CD14-positive monocyte (primary cell): ENCODE data around the gene LYRM2. TPM values are rescaled to one million over a fixed set of nuclear protein-coding genes. Genes with fewer than 3 reads are reported as not detected.
A peak's percentile ranks its signal among the peaks of the same experiment; 100 is the strongest.

Experiments used
- DNase-seq, 3 donors: peaks; one replicate each; pipeline ENCODE4 v3.0.0-alpha.2; 2011 to 2022
- H2AFZ ChIP-seq: 2 replicates; pipeline ENCODE4 v1.6.0; 2012; ENCODE audit warnings: mild to moderate bottlenecking, low read depth, low read length, inconsistent platforms; ENCODE audit not compliant: insufficient read depth, poor library complexity, severe bottlenecking
- H3K27ac ChIP-seq, 2 donors: 1 replicate in 1 of 2; 2 replicates in 1 of 2; pipeline ENCODE4 v1.5.1; 2012 to 2013; ENCODE audit warnings: low read length in 2 of 2, control low read depth in 1 of 2, inconsistent platforms in 1 of 2, low read depth in 1 of 2, mild to moderate bottlenecking in 1 of 2
- H3K27me3 ChIP-seq, 2 donors: one replicate each; pipeline versions ENCODE4 v1.6.0 to v1.6.1; 2011 to 2013; ENCODE audit warnings: low read length in 2 of 2; ENCODE audit not compliant: control insufficient read depth in 2 of 2, insufficient read depth in 2 of 2
- H3K36me3 ChIP-seq, 2 donors: replicated peaks in 1 of 2; 1 replicate in 1 of 2; 2 replicates in 1 of 2; pipeline versions ENCODE4 v1.5.1 to v1.6.1; 2012 to 2013; ENCODE audit warnings: low read length in 2 of 2, control low read depth in 1 of 2, inconsistent platforms in 1 of 2, mild to moderate bottlenecking in 1 of 2; ENCODE audit not compliant: insufficient read depth in 2 of 2, control insufficient read depth in 1 of 2
- H3K4me1 ChIP-seq, 2 donors: 1 replicate in 1 of 2; 2 replicates in 1 of 2; pipeline versions ENCODE4 v1.5.1 to v1.6.1; 2012 to 2013; ENCODE audit warnings: low read length in 2 of 2, control low read depth in 1 of 2, inconsistent platforms in 1 of 2, mild to moderate bottlenecking in 1 of 2, moderate library complexity in 1 of 2; ENCODE audit not compliant: insufficient read depth in 2 of 2, control insufficient read depth in 1 of 2
- H3K4me2 ChIP-seq: replicated peaks from 2 replicates; pipeline ENCODE3; 2012; ENCODE audit warnings: low read length, moderate library complexity, mild to moderate bottlenecking; ENCODE audit not compliant: poor library complexity, severe bottlenecking; ENCODE audit errors: extremely low read depth
- H3K4me3 ChIP-seq, 3 experiments: fragments of 200-600 bp in 1 of 3; sonication (generic) in 1 of 3; replicated peaks in 1 of 3; 1 replicate in 2 of 3; 2 replicates in 1 of 3; pipeline ENCODE4 v1.5.1; 2011 to 2013; ENCODE audit warnings: low read length in 3 of 3, mild to moderate bottlenecking in 3 of 3, control low read depth in 2 of 3, low read depth in 2 of 3, inconsistent platforms in 1 of 3, moderate library complexity in 1 of 3
- H3K79me2 ChIP-seq: 2 replicates; pipeline ENCODE4 v1.6.0; 2012; ENCODE audit warnings: mild to moderate bottlenecking, control low read depth, inconsistent platforms, low read length, moderate library complexity; ENCODE audit not compliant: insufficient read depth
- H3K9ac ChIP-seq: 2 replicates; pipeline ENCODE4 v1.6.0; 2017; ENCODE audit warnings: low read length, mild to moderate bottlenecking; ENCODE audit not compliant: insufficient read depth, poor library complexity, severe bottlenecking
- H3K9me3 ChIP-seq, 2 donors: replicated peaks in 1 of 2; 1 replicate in 1 of 2; 2 replicates in 1 of 2; pipeline versions ENCODE4 v1.5.1 to v1.6.1; 2012 to 2013; ENCODE audit warnings: low read length in 2 of 2, control low read depth in 1 of 2; ENCODE audit not compliant: control insufficient read depth in 1 of 2, insufficient read depth in 1 of 2
- H4K20me1 ChIP-seq: 2 replicates; pipeline ENCODE4 v1.6.0; 2012; ENCODE audit warnings: mild to moderate bottlenecking, low read length, control low read depth, moderate library complexity; ENCODE audit not compliant: insufficient read depth
- H3K27ac Mint-ChIP-seq, 7 donors: one replicate each; pipeline ENCODE4 v1.8.0; 2020; ENCODE audit warnings: mild to moderate bottlenecking in 7 of 7, mixed read lengths in 7 of 7, moderate library complexity in 6 of 7, inconsistent platforms in 2 of 7
- H3K27me3 Mint-ChIP-seq, 3 donors: one replicate each; pipeline ENCODE4 v1.8.0; 2021 to 2022; ENCODE audit warnings: low read depth in 3 of 3, mild to moderate bottlenecking in 3 of 3, mixed read lengths in 3 of 3, moderate library complexity in 3 of 3, inconsistent platforms in 1 of 3
- H3K36me3 Mint-ChIP-seq, 2 donors: one replicate each; pipeline ENCODE4 v1.8.0; 2020; ENCODE audit warnings: mixed read lengths in 2 of 2, inconsistent platforms in 1 of 2, mild to moderate bottlenecking in 1 of 2
- H3K4me1 Mint-ChIP-seq: one replicate; pipeline ENCODE4 v1.8.0; 2020; ENCODE audit warnings: mild to moderate bottlenecking, mixed read lengths
- H3K4me3 Mint-ChIP-seq, 2 donors: one replicate each; pipeline ENCODE4 v1.8.0; 2020; ENCODE audit warnings: mild to moderate bottlenecking in 2 of 2, mixed read lengths in 2 of 2, moderate library complexity in 1 of 2
- H3K9me3 Mint-ChIP-seq, 7 donors: one replicate each; pipeline ENCODE4 v1.8.0; 2020 to 2022; ENCODE audit warnings: mixed read lengths in 7 of 7, mild to moderate bottlenecking in 6 of 7, moderate library complexity in 6 of 7, inconsistent platforms in 2 of 7
- CTCF ChIP-seq: fragments of 200-600 bp; IDR thresholded peaks from one replicate; pipeline ENCODE4 v1.8.0; 2022; ENCODE audit warnings: antibody characterized with exemption, mild to moderate bottlenecking
- WGBS: methylation state at CpG from one replicate; pipeline ENCODE4 v1.1.5; 2013; ENCODE audit warnings: missing lambda C conversion rate; ENCODE audit not compliant: insufficient coverage; 5-methylcytosine and 5-hydroxymethylcytosine counted together
- intact Hi-C, 2 donors: fragments of 100-400 bp; cut with micrococcal nuclease; formaldehyde crosslinking; loops; one replicate each; pipeline versions ENCODE4 v1.15.0 to v1.15.1; 2023
- polyA plus RNA-seq, 3 donors: library from polyadenylated mRNA; depleted of rRNA in 1 of 3; unstranded in 2 of 3; stranded (reverse) in 1 of 3; fragments of 300-500 nt in 2 of 3; fragments of >200 nt in 1 of 3; fragmentation: Illumina TruSeq in 2 of 3; gene quantifications; 1 replicate in 2 of 3; 2 replicates in 1 of 3; pipeline ENCODE4 v1.2.3, GENCODE V29; 2012 to 2021

Gene LYRM2
- polyA plus RNA-seq, 3 donors = 13.2 to 64.0 (median 58.1) TPM

GRCh38 chr6:89670935-89671565 lies 32.5 kb upstream of the LYRM2 start:
- intact Hi-C loops = no loop called here
- Histone ChIP-seq H3K27me3 (no peaks in the 10 kb centered on the region), H3K9ac (no peak overlapping the region), H3K36me3 (peaks cover 76 to 91% of the 10 kb centered on the region in 2 donors), H2AFZ (no peak overlapping the region), H3K27ac (no peak overlapping the region), H3K9me3 (no peaks in the 10 kb centered on the region), H3K4me2 (no peak overlapping the region), H3K4me3 (no peak overlapping the region), H3K79me2 (no peaks in the 10 kb centered on the region), H4K20me1 (no peaks in the 10 kb centered on the region), H3K4me1 (no peaks in the 10 kb centered on the region)
- H3K4me3 Mint-ChIP-seq = no peak overlapping the region
- H3K27ac Mint-ChIP-seq = peak overlapping the region in 2 of 7 donors; percentile 10 to 76
- no peak for TF ChIP-seq CTCF
- H3K36me3 Mint-ChIP-seq = peaks cover 56 to 68% of the 10 kb centered on the region in 2 donors
- H3K4me1 Mint-ChIP-seq = no peaks in the 10 kb centered on the region
- DNase-seq = no peak
- H3K27me3 Mint-ChIP-seq = peaks cover 0 to 3% (median 0%) of the 10 kb centered on the region in 3 donors
- no peaks in the 10 kb centered on the region for H3K9me3 Mint-ChIP-seq
- WGBS = 100% methylated on average over 3 of the region's 7 CpGs

- H2AFZ ChIP-seq = no peak overlapping the region
- H3K9ac ChIP-seq = no peak overlapping the region
- H3K4me1 ChIP-seq = no peaks in the 10 kb centered on the region
- peaks cover 60 to 85% of the 10 kb centered on the region in 2 donors for H3K36me3 ChIP-seq
- H3K4me2 ChIP-seq = no peak overlapping the region
- no peak overlapping the region for H3K27ac ChIP-seq
- no peaks in the 10 kb centered on the region for H3K27me3 ChIP-seq
- Mint-ChIP-seq H3K4me1 (no peaks in the 10 kb centered on the region), H3K27me3 (peaks cover 0 to 3% (median 0%) of the 10 kb centered on the region in 3 donors), H3K4me3 (no peak overlapping the region), H3K27ac (peak overlapping the region in 1 of 7 donors; percentile 10), H3K36me3 (peaks cover 50 to 59% of the 10 kb centered on the region in 2 donors), H3K9me3 (no peaks in the 10 kb centered on the region)
- DNase-seq = no peak
- intact Hi-C loops = no loop called here
- WGBS = no CpG with 5 or more reads among the region's 6 CpGs
- no peaks in the 10 kb centered on the region for H4K20me1 ChIP-seq
- H3K79me2 ChIP-seq = no peaks in the 10 kb centered on the region
- TF ChIP-seq CTCF = no peak
- no peak overlapping the region for H3K4me3 ChIP-seq
- no peaks in the 10 kb centered on the region for H3K9me3 ChIP-seq
Measured at GRCh38 chr6:89669002-89669401, 30.5 kb upstream of the LYRM2 start.
